Activated CD4-positive, alpha-beta T cell treated with anti-CD3 and anti-CD28 coated beads, Interleukin-2, amount 50 U/mL, for 16 hours (primary cell): ENCODE measurements around the gene ARRB1.
"Not testable (repeated sequence)": the region's sequence is repeated elsewhere in the genome, so short reads cannot be mapped to it uniquely, and the experiment has no call there.

Experiments used
- DNase-seq: peaks from one replicate; pipeline ENCODE4 v3.0.0-alpha.2; 2020

ARRB1 gene

GRCh38 chr11:75351541-75351790 lies at the start of gene ARRB1:
TSS of gene ARRB1 (minus strand) at chr11:75351661. CDS start at chr11:75351607, 54 bp downstream.
- no peak for DNase-seq

- no peak for DNase-seq
Observed at GRCh38 chr11:75400146-75400865, 48.8 kb upstream of the ARRB1 start.

- DNase-seq: peak; percentile 92
Observed at GRCh38 chr11:75399344-75400145, 48.1 kb upstream of the ARRB1 start, which contains the start of gene RPS3. TSS of gene RPS3 (plus strand) at chr11:75399518. CDS start at chr11:75399548, 30 bp downstream.

GRCh38 chr11:75398906-75399305 lies 47.4 kb upstream of the ARRB1 start:
- DNase-seq: no peak

GRCh38 chr11:75394085-75394840 lies 42.8 kb upstream of the ARRB1 start:
- DNase-seq: no peak

GRCh38 chr11:75389925-75390324 lies 38.5 kb upstream of the ARRB1 start:
- no peak for DNase-seq

GRCh38 chr11:75389276-75389605 lies 37.8 kb upstream of the ARRB1 start:
- DNase-seq: no peak

- peak; percentile 79 for DNase-seq
Observed at GRCh38 chr11:75388386-75389275, 37.2 kb upstream of the ARRB1 start.

GRCh38 chr11:75387736-75388294 lies 36.4 kb upstream of the ARRB1 start:
- no peak for DNase-seq

- DNase-seq: no peak
Observed at GRCh38 chr11:75386942-75387630, 35.6 kb upstream of the ARRB1 start.

- DNase-seq: peak; percentile 75
Observed at GRCh38 chr11:75384438-75385080, 33.1 kb upstream of the ARRB1 start.

GRCh38 chr11:75383246-75383645 lies 31.8 kb upstream of the ARRB1 start:
- DNase-seq: peak; percentile 18

GRCh38 chr11:75380716-75381420 lies 29.4 kb upstream of the ARRB1 start:
- no peak for DNase-seq

- no peak for DNase-seq
Observed at GRCh38 chr11:75380245-75380644, 28.8 kb upstream of the ARRB1 start.

- not testable (repeated sequence) for DNase-seq
Observed at GRCh38 chr11:75378776-75379175, 27.3 kb upstream of the ARRB1 start.

- no peak for DNase-seq
Observed at GRCh38 chr11:75376175-75376574, 24.7 kb upstream of the ARRB1 start.

- no peak for DNase-seq
Observed at GRCh38 chr11:75375626-75376025, 24.2 kb upstream of the ARRB1 start.

- no peak for DNase-seq
Observed at GRCh38 chr11:75374646-75375045, 23.2 kb upstream of the ARRB1 start.

- no peak for DNase-seq
Observed at GRCh38 chr11:75373201-75373600, 21.7 kb upstream of the ARRB1 start.
